ENCODE measurements around the gene LGR6.
A peak's percentile ranks its signal among the peaks of the same experiment; 100 is the strongest.

The LGR6 gene

DNA sequence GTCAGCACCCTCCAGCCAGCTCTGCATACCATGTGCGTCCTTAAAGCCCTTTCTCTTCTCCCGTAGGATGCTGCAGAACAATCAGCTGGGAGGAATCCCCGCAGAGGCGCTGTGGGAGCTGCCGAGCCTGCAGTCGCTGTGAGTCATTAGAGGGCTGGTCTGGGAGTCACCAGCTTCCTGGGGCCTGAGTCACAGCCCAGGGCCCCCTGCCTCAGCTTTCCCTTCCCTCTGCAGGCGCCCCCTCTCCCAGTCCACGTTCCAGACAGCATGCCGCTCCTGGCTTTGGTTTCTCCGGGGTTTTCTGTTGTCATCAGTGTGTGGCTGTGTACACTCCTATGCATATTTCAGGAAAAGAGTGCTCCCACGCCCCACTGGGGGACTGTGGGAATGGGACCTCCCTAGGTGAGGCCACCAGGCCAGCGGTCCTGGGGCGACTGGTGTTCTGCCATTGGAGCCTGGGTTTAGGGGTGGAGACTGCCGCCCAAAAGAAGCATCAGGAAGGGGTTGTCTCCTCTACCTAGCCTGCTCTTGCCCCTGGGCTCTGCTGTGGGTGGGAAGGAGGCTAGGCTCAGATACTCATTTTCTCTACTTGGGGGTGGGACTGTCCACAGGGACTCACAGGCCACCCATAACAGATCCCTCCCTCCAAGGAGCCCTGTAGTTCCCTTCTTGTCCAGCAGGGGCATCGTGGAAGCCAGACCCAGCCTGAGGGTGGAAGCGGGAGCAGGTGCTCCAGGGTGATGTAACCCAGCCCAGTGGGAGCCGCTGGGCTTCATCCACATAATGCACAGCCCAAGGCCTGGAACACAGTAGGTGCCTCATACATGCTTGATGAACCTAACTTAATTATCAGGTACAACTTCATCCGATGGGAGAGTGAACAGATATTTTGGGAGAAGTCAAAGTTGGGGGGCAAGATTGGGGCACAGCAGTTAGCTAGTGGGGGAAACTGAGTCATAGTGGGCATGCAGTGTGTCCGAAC is 42.5 kb downstream of the LGR6 start (continued):
- TF ChIP-seq, protein P1, sequence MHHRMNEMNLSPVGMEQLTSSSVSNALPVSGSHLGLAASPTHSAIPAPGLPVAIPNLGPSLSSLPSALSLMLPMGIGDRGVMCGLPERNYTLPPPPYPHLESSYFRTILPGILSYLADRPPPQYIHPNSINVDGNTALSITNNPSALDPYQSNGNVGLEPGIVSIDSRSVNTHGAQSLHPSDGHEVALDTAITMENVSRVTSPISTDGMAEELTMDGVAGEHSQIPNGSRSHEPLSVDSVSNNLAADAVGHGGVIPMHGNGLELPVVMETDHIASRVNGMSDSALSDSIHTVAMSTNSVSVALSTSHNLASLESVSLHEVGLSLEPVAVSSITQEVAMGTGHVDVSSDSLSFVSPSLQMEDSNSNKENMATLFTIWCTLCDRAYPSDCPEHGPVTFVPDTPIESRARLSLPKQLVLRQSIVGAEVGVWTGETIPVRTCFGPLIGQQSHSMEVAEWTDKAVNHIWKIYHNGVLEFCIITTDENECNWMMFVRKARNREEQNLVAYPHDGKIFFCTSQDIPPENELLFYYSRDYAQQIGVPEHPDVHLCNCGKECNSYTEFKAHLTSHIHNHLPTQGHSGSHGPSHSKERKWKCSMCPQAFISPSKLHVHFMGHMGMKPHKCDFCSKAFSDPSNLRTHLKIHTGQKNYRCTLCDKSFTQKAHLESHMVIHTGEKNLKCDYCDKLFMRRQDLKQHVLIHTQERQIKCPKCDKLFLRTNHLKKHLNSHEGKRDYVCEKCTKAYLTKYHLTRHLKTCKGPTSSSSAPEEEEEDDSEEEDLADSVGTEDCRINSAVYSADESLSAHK (tag by site-specific recombination; IDR thresholded peaks at IDR 0.05) = no peak
- TF ChIP-seq ZNF48 (tag by site-specific recombination; IDR thresholded peaks at IDR 0.05) (no peak), ZNF768 (tag by site-specific recombination; IDR thresholded peaks at IDR 0.05) (peak; percentile 59; the same call in 1 of the 2 replicates), ZNF302 (tag by site-specific recombination; IDR thresholded peaks at IDR 0.05; ENCODE audit: low read depth) (no peak), ZNF433 (tag by site-specific recombination; IDR thresholded peaks at IDR 0.05; ENCODE audit: low read depth) (no peak), ZNF791 (tag by site-specific recombination; IDR thresholded peaks at IDR 0.05) (no peak), ZBTB7A (tag by site-specific recombination; IDR thresholded peaks at IDR 0.05; ENCODE audit: low read depth) (no peak), ZNF473 (tag by site-specific recombination; IDR thresholded peaks at IDR 0.05) (no peak), TCF7L2 (IDR thresholded peaks at IDR 0.05; ENCODE audit: borderline replicate concordance, low read depth, low read length) (no peak), GLIS2 (tag by site-specific recombination; IDR thresholded peaks at IDR 0.05) (peak; percentile 89), ZNF19 (tag by site-specific recombination; IDR thresholded peaks at IDR 0.05; ENCODE audit: low read depth) (no peak), ZNF530 (tag by site-specific recombination; IDR thresholded peaks at IDR 0.05; ENCODE audit: low read depth) (no peak), GLI4 (tag by site-specific recombination; IDR thresholded peaks at IDR 0.05) (no peak), ZNF341 (tag by site-specific recombination; IDR thresholded peaks at IDR 0.05; ENCODE audit: low read depth) (no peak), SCRT1 (tag by site-specific recombination; IDR thresholded peaks at IDR 0.05; ENCODE audit: borderline replicate concordance) (no peak), OVOL3 (tag by site-specific recombination; IDR thresholded peaks at IDR 0.05) (no peak), ZNF658 (tag by site-specific recombination; IDR thresholded peaks at IDR 0.05) (no peak), ZNF677 (tag by site-specific recombination; IDR thresholded peaks at IDR 0.05) (no peak), ZSCAN16 (tag by site-specific recombination; IDR thresholded peaks at IDR 0.05) (no peak), ZEB2 (tag by site-specific recombination; IDR thresholded peaks at IDR 0.05) (peak; percentile 74), REPIN1 (tag by site-specific recombination; IDR thresholded peaks at IDR 0.05; ENCODE audit: low read depth) (no peak), ZNF510 (tag by site-specific recombination; IDR thresholded peaks at IDR 0.05; ENCODE audit: insufficient replicate concordance) (no peak)
- TF ChIP-seq, protein P2, sequence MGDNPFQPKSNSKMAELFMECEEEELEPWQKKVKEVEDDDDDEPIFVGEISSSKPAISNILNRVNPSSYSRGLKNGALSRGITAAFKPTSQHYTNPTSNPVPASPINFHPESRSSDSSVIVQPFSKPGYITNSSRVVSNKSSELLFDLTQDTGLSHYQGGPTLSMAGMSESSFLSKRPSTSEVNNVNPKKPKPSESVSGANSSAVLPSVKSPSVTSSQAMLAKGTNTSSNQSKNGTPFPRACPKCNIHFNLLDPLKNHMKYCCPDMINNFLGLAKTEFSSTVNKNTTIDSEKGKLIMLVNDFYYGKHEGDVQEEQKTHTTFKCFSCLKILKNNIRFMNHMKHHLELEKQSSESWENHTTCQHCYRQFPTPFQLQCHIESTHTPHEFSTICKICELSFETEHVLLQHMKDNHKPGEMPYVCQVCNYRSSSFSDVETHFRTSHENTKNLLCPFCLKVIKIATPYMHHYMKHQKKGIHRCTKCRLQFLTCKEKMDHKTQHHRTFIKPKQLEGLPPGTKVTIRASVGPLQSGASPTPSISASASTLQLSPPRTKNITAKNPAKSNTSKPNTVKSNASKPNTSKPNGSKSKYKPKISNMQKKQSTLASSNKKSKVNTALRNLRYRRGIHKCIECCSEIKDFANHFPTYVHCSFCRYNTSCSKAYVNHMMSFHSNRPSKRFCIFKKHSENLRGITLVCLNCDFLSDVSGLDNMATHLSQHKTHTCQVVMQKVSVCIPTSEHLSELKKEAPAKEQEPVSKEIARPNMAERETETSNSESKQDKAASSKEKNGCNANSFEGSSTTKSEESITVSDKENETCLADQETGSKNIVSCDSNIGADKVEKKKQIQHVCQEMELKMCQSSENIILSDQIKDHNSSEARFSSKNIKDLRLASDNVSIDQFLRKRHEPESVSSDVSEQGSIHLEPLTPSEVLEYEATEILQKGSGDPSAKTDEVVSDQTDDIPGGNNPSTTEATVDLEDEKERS (tag by site-specific recombination; IDR thresholded peaks at IDR 0.05) = no peak
- TF ChIP-seq, protein P3, sequence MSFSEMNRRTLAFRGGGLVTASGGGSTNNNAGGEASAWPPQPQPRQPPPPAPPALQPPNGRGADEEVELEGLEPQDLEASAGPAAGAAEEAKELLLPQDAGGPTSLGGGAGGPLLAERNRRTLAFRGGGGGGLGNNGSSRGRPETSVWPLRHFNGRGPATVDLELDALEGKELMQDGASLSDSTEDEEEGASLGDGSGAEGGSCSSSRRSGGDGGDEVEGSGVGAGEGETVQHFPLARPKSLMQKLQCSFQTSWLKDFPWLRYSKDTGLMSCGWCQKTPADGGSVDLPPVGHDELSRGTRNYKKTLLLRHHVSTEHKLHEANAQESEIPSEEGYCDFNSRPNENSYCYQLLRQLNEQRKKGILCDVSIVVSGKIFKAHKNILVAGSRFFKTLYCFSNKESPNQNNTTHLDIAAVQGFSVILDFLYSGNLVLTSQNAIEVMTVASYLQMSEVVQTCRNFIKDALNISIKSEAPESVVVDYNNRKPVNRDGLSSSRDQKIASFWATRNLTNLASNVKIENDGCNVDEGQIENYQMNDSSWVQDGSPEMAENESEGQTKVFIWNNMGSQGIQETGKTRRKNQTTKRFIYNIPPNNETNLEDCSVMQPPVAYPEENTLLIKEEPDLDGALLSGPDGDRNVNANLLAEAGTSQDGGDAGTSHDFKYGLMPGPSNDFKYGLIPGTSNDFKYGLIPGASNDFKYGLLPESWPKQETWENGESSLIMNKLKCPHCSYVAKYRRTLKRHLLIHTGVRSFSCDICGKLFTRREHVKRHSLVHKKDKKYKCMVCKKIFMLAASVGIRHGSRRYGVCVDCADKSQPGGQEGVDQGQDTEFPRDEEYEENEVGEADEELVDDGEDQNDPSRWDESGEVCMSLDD (tag by site-specific recombination; IDR thresholded peaks at IDR 0.05) = peak; percentile 22; the same call in 1 of the 2 replicates
- TF ChIP-seq, protein P4, sequence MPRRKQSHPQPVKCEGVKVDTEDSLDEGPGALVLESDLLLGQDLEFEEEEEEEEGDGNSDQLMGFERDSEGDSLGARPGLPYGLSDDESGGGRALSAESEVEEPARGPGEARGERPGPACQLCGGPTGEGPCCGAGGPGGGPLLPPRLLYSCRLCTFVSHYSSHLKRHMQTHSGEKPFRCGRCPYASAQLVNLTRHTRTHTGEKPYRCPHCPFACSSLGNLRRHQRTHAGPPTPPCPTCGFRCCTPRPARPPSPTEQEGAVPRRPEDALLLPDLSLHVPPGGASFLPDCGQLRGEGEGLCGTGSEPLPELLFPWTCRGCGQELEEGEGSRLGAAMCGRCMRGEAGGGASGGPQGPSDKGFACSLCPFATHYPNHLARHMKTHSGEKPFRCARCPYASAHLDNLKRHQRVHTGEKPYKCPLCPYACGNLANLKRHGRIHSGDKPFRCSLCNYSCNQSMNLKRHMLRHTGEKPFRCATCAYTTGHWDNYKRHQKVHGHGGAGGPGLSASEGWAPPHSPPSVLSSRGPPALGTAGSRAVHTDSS (tag by site-specific recombination; IDR thresholded peaks at IDR 0.05) = peak; percentile 17; the same call in 1 of the 2 replicates
- TF ChIP-seq, protein P5, sequence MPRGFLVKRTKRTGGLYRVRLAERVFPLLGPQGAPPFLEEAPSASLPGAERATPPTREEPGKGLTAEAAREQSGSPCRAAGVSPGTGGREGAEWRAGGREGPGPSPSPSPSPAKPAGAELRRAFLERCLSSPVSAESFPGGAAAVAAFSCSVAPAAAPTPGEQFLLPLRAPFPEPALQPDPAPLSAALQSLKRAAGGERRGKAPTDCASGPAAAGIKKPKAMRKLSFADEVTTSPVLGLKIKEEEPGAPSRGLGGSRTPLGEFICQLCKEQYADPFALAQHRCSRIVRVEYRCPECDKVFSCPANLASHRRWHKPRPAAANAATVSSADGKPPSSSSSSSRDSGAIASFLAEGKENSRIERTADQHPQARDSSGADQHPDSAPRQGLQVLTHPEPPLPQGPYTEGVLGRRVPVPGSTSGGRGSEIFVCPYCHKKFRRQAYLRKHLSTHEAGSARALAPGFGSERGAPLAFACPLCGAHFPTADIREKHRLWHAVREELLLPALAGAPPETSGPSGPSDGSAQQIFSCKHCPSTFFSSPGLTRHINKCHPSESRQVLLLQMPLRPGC (tag by site-specific recombination; IDR thresholded peaks at IDR 0.05) = no peak
- TF ChIP-seq, protein P6, sequence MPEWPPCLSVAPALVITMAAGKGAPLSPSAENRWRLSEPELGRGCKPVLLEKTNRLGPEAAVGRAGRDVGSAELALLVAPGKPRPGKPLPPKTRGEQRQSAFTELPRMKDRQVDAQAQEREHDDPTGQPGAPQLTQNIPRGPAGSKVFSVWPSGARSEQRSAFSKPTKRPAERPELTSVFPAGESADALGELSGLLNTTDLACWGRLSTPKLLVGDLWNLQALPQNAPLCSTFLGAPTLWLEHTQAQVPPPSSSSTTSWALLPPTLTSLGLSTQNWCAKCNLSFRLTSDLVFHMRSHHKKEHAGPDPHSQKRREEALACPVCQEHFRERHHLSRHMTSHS (tag by site-specific recombination; IDR thresholded peaks at IDR 0.05) = no peak
